ENCODE measurements around the gene ESD.

The ESD gene

DNA sequence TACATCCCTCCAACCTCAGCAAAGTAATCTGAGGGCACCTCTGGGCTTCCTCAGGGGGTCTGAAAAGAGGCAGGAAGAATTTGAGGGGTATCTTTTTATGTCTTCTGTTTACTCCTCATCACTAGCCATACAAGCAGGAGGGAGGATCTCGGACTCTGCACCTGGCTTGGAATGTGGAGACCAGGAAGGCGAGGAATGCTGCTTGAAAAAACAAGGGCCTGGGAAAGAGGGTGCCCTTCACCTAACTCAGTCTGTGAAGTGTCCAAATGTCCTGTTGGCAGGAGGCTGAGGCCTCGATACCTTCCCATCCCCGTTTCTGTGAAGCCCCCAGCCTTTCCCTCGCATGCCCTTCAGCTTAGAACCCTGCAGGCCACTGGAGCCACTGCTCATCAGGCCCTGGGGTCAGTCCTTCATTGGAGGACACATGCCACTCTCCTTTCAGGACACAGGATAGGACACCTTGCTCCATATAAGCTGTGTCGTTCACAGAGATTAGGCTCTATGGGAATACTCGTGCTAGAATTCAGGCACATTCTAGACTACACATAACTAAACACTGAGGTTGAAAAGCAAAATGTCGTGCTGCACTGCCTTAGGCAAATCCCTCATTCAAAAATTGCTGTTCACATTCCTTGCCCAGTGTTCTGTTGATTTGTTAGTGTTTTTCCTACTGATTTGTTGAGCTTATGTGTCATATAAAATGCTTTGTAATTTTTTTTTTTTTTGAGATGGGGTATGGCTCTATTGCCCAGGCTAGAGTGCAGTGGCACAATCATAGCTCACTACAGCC is 49.7 kb downstream of the ESD start:
- Histone ChIP-seq H3K4me1 (ENCODE audit: control insufficient read depth, insufficient read depth, low read length) (no peaks in the 10 kb centered on the region), H3K27me3 (ENCODE audit: control insufficient read depth in 1 of 2, insufficient read depth in 2 of 2, low read length in 2 of 2) (no peaks in the 10 kb centered on the region), H3K4me3 (ENCODE audit: low read length in 2 of 2) (no peak overlapping the region), H3K27ac (ENCODE audit: low read length) (no peak overlapping the region), H3K9me3 (ENCODE audit: control insufficient read depth in 2 of 2, low read length in 2 of 2) (no peaks in the 10 kb centered on the region), H3K36me3 (ENCODE audit: control insufficient read depth in 2 of 2, insufficient read depth in 2 of 2, low read length in 2 of 2) (peaks cover 25 to 28% of the 10 kb centered on the region in 2 donors), H3K9ac (ENCODE audit: low read length in 2 of 2) (no peak overlapping the region)

- H3K4me3 ChIP-seq (ENCODE audit: low read length in 2 of 2) = no peak overlapping the region
- no peaks in the 10 kb centered on the region for H3K4me1 ChIP-seq (ENCODE audit: control insufficient read depth, insufficient read depth, low read length)
- peaks cover 31 to 33% of the 10 kb centered on the region in 2 donors for H3K36me3 ChIP-seq (ENCODE audit: control insufficient read depth in 2 of 2, insufficient read depth in 2 of 2, low read length in 2 of 2)
- no peaks in the 10 kb centered on the region for H3K9me3 ChIP-seq (ENCODE audit: control insufficient read depth in 2 of 2, low read length in 2 of 2)
- no peaks in the 10 kb centered on the region for H3K27me3 ChIP-seq (ENCODE audit: control insufficient read depth in 1 of 2, insufficient read depth in 2 of 2, low read length in 2 of 2)
- H3K27ac ChIP-seq (ENCODE audit: low read length) = no peak overlapping the region
- H3K9ac ChIP-seq (ENCODE audit: low read length in 2 of 2) = no peak overlapping the region
These were observed 51.3 kb downstream of the ESD start for GRCh38 chr13:46745706-46746105.

- Histone ChIP-seq H3K36me3 (ENCODE audit: control insufficient read depth in 2 of 2, insufficient read depth in 2 of 2, low read length in 2 of 2) (peaks cover 27 to 30% of the 10 kb centered on the region in 2 donors), H3K27ac (ENCODE audit: low read length) (no peak overlapping the region)
These were observed 51.9 kb downstream of the ESD start for GRCh38 chr13:46745062-46745461.

GRCh38 chr13:46743191-46743590 is 53.8 kb downstream of the ESD start:
- Histone ChIP-seq H3K9me3 (ENCODE audit: control insufficient read depth in 2 of 2, low read length in 2 of 2) (no peaks in the 10 kb centered on the region), H3K4me3 (ENCODE audit: low read length in 2 of 2) (no peak overlapping the region), H3K27me3 (ENCODE audit: control insufficient read depth in 1 of 2, insufficient read depth in 2 of 2, low read length in 2 of 2) (no peaks in the 10 kb centered on the region), H3K9ac (ENCODE audit: low read length in 2 of 2) (no peak overlapping the region), H3K36me3 (ENCODE audit: control insufficient read depth in 2 of 2, insufficient read depth in 2 of 2, low read length in 2 of 2) (peaks cover 21 to 22% of the 10 kb centered on the region in 2 donors), H3K27ac (ENCODE audit: low read length) (no peak overlapping the region), H3K4me1 (ENCODE audit: control insufficient read depth, insufficient read depth, low read length) (no peaks in the 10 kb centered on the region)

More at GRCh38 chr13:46745062-46745461, 51.9 kb downstream of the ESD start:
- Histone ChIP-seq H3K27me3 (ENCODE audit: control insufficient read depth in 1 of 2, insufficient read depth in 2 of 2, low read length in 2 of 2) (no peaks in the 10 kb centered on the region), H3K4me1 (ENCODE audit: control insufficient read depth, insufficient read depth, low read length) (no peaks in the 10 kb centered on the region), H3K4me3 (ENCODE audit: low read length in 2 of 2) (no peak overlapping the region), H3K9me3 (ENCODE audit: control insufficient read depth in 2 of 2, low read length in 2 of 2) (no peaks in the 10 kb centered on the region), H3K9ac (ENCODE audit: low read length in 2 of 2) (no peak overlapping the region)

DNA sequence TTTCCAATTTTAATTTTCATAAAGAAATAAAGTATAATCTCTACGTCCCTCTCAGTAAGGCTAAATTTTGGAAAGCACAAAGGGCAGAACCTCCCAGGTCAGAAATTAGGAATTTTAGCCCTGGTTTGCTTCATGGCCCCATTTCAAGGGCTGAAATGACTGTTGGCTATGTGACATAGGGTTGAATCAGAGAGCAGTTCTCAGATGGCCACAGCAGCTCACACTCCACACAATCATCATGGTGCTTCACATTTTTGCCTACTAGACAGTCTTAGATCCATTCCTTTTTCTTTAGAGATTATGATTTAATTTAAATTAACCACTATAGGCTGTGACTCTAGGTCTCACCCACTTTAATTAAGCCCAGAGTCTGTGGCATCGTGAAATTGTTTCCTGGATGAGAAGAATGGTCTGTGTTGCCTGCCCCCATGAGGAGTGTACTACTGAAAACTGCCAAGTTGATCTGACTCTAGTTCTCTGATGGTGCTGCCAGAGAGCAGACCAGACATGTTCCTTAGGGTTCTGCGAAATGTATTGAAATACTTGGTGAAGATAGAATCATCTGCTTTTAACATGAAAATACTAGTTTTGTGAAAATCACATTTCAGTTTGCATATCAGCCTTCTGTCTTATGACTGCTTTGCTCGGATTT is 57.4 kb downstream of the ESD start:
- Histone ChIP-seq H3K27ac (ENCODE audit: low read length) (no peak overlapping the region), H3K9ac (ENCODE audit: low read length in 2 of 2) (no peak overlapping the region), H3K9me3 (ENCODE audit: control insufficient read depth in 2 of 2, low read length in 2 of 2) (no peaks in the 10 kb centered on the region), H3K27me3 (ENCODE audit: control insufficient read depth in 1 of 2, insufficient read depth in 2 of 2, low read length in 2 of 2) (no peaks in the 10 kb centered on the region), H3K4me3 (ENCODE audit: low read length in 2 of 2) (no peak overlapping the region), H3K36me3 (ENCODE audit: control insufficient read depth in 2 of 2, insufficient read depth in 2 of 2, low read length in 2 of 2) (peaks cover 22 to 25% of the 10 kb centered on the region in 2 donors), H3K4me1 (ENCODE audit: control insufficient read depth, insufficient read depth, low read length) (no peaks in the 10 kb centered on the region)

DNA sequence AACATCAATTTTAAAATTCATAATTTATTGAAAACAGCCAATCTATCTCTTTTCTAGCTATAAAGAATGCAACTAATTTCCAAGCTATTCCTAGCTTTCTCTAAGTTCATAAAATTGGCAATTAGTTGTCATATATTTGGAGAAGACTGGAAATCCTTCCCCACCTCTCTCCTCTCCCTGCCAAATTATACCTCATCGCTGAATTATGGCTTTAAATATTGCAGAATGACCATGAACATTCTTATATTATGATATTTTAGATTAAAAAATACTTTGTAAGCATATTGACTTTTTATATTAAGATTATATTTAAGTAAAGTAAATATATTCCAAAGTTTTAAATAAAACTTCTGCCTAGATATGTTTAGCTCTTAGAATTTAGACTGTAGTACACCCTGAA is 58.2 kb downstream of the ESD start:
- Histone ChIP-seq H3K9ac (ENCODE audit: low read length in 2 of 2) (no peak overlapping the region), H3K4me3 (ENCODE audit: low read length in 2 of 2) (no peak overlapping the region), H3K27ac (ENCODE audit: low read length) (no peak overlapping the region), H3K4me1 (ENCODE audit: control insufficient read depth, insufficient read depth, low read length) (no peaks in the 10 kb centered on the region), H3K9me3 (ENCODE audit: control insufficient read depth in 2 of 2, low read length in 2 of 2) (no peaks in the 10 kb centered on the region), H3K27me3 (ENCODE audit: control insufficient read depth in 1 of 2, insufficient read depth in 2 of 2, low read length in 2 of 2) (no peaks in the 10 kb centered on the region), H3K36me3 (ENCODE audit: control insufficient read depth in 2 of 2, insufficient read depth in 2 of 2, low read length in 2 of 2) (peaks cover 22 to 30% of the 10 kb centered on the region in 2 donors)

DNA sequence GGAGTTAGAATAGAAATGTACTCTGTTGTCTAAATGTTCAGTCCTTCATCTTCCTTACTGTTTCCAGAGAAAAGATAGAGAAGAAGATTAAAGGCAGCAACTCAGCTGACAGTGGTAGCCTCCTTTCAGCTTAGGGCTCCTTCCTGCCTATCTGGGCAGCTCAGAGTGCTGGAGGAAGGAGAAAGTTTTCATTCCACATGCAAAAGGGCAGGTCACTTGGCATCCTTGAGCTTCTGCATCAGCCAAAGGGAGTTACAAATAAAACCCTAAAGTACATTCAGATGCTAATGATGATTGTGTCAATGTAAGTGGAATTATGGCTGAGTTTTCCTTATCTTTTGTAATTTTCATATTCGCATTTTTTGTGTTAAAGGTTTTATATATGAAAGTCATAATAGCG is 58.9 kb downstream of the ESD start:
- Histone ChIP-seq H3K9me3 (ENCODE audit: control insufficient read depth in 2 of 2, low read length in 2 of 2) (no peaks in the 10 kb centered on the region), H3K27me3 (ENCODE audit: control insufficient read depth in 1 of 2, insufficient read depth in 2 of 2, low read length in 2 of 2) (no peaks in the 10 kb centered on the region), H3K9ac (ENCODE audit: low read length in 2 of 2) (no peak overlapping the region), H3K36me3 (ENCODE audit: control insufficient read depth in 2 of 2, insufficient read depth in 2 of 2, low read length in 2 of 2) (peaks cover 22 to 32% of the 10 kb centered on the region in 2 donors), H3K4me3 (ENCODE audit: low read length in 2 of 2) (no peak overlapping the region), H3K27ac (ENCODE audit: low read length) (no peak overlapping the region), H3K4me1 (ENCODE audit: control insufficient read depth, insufficient read depth, low read length) (no peaks in the 10 kb centered on the region)

- peaks cover 23 to 37% of the 10 kb centered on the region in 2 donors for H3K36me3 ChIP-seq (ENCODE audit: control insufficient read depth in 2 of 2, insufficient read depth in 2 of 2, low read length in 2 of 2)
- no peaks in the 10 kb centered on the region for H3K9me3 ChIP-seq (ENCODE audit: control insufficient read depth in 2 of 2, low read length in 2 of 2)
- no peaks in the 10 kb centered on the region for H3K4me1 ChIP-seq (ENCODE audit: control insufficient read depth, insufficient read depth, low read length)
- no peak overlapping the region for H3K9ac ChIP-seq (ENCODE audit: low read length in 2 of 2)
- no peak overlapping the region for H3K4me3 ChIP-seq (ENCODE audit: low read length in 2 of 2)
- no peaks in the 10 kb centered on the region for H3K27me3 ChIP-seq (ENCODE audit: control insufficient read depth in 1 of 2, insufficient read depth in 2 of 2, low read length in 2 of 2)
- no peak overlapping the region for H3K27ac ChIP-seq (ENCODE audit: low read length)
These were observed 60.2 kb downstream of the ESD start for GRCh38 chr13:46736541-46737310.

- Histone ChIP-seq H3K4me3 (ENCODE audit: low read length in 2 of 2) (no peak overlapping the region), H3K36me3 (ENCODE audit: control insufficient read depth in 2 of 2, insufficient read depth in 2 of 2, low read length in 2 of 2) (peaks cover 22 to 41% of the 10 kb centered on the region in 2 donors), H3K27me3 (ENCODE audit: control insufficient read depth in 1 of 2, insufficient read depth in 2 of 2, low read length in 2 of 2) (no peaks in the 10 kb centered on the region), H3K27ac (ENCODE audit: low read length) (no peak overlapping the region), H3K4me1 (ENCODE audit: control insufficient read depth, insufficient read depth, low read length) (no peaks in the 10 kb centered on the region), H3K9me3 (ENCODE audit: control insufficient read depth in 2 of 2, low read length in 2 of 2) (no peaks in the 10 kb centered on the region), H3K9ac (ENCODE audit: low read length in 2 of 2) (no peak overlapping the region)
These were observed 61.5 kb downstream of the ESD start for GRCh38 chr13:46735425-46735824.

DNA sequence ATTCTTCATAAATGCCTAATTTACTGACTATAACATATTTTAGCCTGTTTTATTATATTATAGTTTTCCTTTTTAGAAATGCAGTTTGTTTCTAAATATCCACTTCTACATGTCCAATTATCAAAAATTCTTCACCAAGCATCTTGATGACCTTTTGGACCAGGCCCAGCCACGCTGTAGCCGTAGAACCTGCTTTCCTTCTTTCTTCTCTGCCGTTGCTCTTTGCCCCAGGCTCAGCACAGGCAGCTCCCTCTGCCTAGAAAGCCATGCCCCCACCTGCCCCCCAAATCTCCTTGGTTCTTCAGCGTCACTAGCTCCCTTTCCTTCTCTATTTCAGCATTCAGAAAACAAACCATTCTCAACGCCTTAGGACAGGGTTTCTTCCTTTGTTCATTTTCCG is 65.4 kb downstream of the ESD start:
- Histone ChIP-seq H3K27me3 (ENCODE audit: control insufficient read depth in 1 of 2, insufficient read depth in 2 of 2, low read length in 2 of 2) (no peaks in the 10 kb centered on the region), H3K36me3 (ENCODE audit: control insufficient read depth in 2 of 2, insufficient read depth in 2 of 2, low read length in 2 of 2) (peaks cover 43 to 50% of the 10 kb centered on the region in 2 donors), H3K27ac (ENCODE audit: low read length) (no peak overlapping the region), H3K9ac (ENCODE audit: low read length in 2 of 2) (no peak overlapping the region), H3K9me3 (ENCODE audit: control insufficient read depth in 2 of 2, low read length in 2 of 2) (no peaks in the 10 kb centered on the region), H3K4me1 (ENCODE audit: control insufficient read depth, insufficient read depth, low read length) (no peaks in the 10 kb centered on the region), H3K4me3 (ENCODE audit: low read length in 2 of 2) (no peak overlapping the region)

Data from stomach smooth muscle (tissue), 2 donors.